ENCODE results near the gene SRGAP2C.
"Not testable (repeated sequence)": the region's sequence is repeated elsewhere in the genome, so short reads cannot be mapped to it uniquely, and the experiment has no call there.

The SRGAP2C gene

GRCh38 chr1:121332141-121332540 is 147.4 kb downstream of the SRGAP2C start:
- in situ Hi-C loops (cut with MboI; ENCODE audit: low sequenced_read_pairs), result not testable (repeated sequence)

DNA sequence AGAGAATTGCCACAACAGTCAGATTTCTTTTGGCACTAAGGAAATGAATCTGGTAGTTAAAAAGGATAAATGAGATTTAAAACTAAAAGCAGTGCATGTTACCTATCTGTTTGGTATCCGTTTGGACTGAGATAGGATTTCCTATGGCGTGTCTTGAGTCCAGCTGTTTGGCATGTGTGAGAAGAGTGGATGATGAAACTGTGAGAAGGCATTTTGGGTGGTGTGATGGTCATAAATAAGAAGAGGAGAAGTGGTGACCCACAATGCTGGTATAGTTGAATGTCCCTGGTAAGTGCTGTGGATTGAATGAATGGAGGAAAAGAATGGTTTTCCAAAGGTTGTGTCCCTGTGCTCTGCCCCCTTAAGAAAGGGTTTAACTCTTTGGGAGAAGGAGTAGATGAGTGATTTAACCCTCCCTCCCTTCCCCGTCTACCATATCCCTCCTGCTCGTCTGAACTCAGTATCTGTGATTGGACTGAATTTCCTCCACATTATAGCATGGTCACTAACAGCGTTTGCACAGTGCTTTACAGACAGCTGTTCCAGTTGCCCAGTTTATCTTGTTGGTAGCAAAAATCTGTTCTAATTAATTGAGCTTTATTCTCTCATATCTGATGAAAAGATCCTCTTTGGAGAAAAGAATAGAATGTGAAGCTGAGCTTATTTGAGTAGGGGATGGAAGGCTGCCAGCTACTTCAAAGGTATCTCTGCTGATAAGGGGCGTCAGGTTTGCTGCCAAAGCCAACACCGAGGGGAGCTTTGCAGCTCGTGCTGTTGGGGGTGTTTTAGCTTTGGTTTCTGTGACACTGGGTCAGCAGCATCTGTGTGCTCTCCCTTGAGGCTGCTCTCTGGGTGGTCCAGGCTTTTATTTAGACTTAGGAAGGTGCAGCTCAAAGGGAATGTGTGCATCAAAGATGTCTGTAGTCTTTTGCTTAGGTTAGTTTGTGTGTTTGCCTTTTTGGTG is 148.1 kb downstream of the SRGAP2C start:
- in situ Hi-C loops (cut with MboI; ENCODE audit: low sequenced_read_pairs), result not testable (repeated sequence)

GRCh38 chr1:121337958-121338357 is 153.2 kb downstream of the SRGAP2C start:
- in situ Hi-C loops (cut with MboI; ENCODE audit: low sequenced_read_pairs), result not testable (repeated sequence)

DNA sequence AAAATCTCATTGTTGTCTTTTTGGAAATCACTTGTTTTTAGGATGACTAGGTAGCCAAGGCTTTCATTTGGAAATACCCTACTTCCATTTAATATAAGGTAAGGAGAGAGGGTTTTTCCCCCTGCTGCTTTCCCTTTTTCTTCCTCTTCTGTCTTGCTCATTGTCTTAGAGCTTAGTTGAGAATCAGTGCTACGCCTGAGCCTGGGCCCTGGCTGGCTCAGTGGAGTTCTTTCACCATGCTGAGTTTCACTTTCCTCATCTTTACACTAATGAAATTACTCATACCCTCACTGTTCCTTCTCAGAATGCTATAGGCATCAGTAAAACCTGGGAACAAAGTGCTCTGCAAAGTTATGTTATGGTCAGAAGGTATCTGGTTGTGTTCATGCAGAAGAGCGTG is 154.8 kb downstream of the SRGAP2C start:
- in situ Hi-C loops (cut with MboI; ENCODE audit: low sequenced_read_pairs), result not testable (repeated sequence)

DNA sequence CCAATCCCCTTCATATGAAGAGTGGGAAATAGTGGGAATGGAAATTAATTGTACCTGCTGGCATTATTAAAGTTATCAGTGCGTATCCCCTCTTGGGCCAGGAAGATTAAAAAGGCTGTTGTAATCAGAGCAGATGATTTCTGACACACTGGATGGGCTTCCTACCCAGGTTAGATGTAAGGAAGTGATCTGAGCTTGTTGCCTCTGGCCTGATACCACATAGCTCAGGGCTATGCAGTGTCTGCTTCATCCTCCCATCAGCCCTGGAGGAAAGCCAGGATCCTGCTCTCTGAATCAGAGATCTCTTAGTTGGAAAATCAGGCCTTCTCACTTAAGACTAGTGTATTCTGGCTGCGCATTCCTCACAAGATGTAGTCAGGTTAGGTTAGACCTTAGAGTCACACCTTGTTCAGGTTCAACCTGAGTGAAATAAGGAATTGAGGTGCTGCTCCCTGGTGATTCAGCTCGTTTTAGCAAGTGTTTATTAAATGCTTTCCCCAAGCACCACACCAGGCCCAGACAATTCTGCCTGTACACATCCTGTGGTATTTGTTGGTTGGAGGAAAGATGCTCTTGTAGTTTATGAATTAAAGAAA is 158.6 kb downstream of the SRGAP2C start:
- in situ Hi-C loops (cut with MboI; ENCODE audit: low sequenced_read_pairs), result not testable (repeated sequence)

GRCh38 chr1:121344355-121344754 is 159.6 kb downstream of the SRGAP2C start:
- in situ Hi-C loops (cut with MboI; ENCODE audit: low sequenced_read_pairs), result not testable (repeated sequence)

DNA sequence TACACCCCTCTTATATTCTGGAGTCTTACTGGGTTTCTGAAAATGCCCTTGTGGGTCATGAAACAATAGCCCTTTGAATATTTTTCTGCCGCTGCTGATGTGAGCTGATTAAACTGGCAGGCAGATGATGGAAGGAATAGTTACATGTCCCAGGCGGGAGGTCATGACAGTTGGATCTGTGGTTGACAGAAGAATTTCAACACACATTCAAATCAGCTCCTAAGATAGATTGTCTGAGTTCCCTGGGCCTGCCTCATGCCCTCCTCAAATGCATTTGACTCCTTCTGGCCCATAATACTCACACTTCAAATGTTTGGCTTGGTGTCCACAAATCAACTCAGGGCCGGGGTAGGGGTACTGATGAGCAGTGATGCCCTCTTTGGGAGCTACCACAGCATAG is 161.9 kb downstream of the SRGAP2C start:
- in situ Hi-C loops (cut with MboI; ENCODE audit: low sequenced_read_pairs), result not testable (repeated sequence)

GRCh38 chr1:121347476-121347875 is 162.7 kb downstream of the SRGAP2C start:
- in situ Hi-C loops (cut with MboI; ENCODE audit: low sequenced_read_pairs), result not testable (repeated sequence)

- in situ Hi-C loops (cut with MboI; ENCODE audit: low sequenced_read_pairs), result not testable (repeated sequence)
Measured at GRCh38 chr1:121348115-121348514, 163.3 kb downstream of the SRGAP2C start.

DNA sequence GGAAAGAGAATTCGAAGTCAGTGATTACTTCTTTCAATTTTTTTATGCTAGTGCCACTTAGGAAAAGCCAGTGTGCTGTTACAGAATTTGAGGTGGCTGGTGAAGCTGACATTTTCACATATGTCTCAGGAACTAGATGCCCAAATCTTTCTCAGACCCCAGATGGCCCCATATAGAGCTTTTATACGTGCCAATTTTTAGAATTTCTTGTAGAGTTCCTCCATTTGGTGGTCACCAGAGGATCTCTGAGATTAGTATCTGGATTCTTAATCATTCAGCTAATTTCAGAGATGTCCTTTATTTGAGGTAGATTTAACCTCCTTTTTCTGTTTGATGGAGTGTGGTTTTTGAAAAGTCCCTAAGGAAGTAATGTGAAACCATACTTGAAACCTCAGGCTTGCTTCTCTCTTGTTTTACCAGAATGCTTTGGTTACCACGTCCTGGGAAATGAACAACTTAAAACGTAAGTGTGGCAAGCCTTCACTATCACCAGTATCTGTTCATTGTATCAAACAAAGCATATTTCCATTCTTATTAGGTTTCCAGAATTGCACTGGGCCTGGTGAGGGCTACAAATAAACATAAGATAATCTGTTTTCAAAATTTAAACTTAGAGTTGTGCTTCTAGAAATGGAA is 164.7 kb downstream of the SRGAP2C start:
- in situ Hi-C loops (cut with MboI; ENCODE audit: low sequenced_read_pairs), result not testable (repeated sequence)

GRCh38 chr1:121355711-121356420 is 171.1 kb downstream of the SRGAP2C start:
- in situ Hi-C loops (cut with MboI; ENCODE audit: low sequenced_read_pairs), result not testable (repeated sequence)

DNA sequence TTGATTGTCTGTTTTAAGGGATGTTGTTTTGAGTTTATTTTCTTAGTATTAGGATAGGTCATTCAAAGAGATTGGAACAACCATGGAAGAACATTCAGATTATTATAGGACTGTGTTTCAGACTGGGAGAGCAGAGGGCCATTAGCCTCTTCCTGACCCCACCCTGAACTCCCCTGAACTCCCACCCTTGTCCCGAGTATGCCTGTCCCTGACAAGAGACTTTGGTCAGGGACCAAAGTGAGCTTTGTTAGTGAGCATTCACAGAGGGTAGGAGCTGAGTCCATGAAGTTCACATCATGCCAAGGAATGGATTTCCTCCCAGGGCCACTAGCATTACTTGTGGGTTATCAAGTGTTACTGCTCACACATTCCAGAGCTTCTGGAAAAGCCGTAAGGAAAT is 172.0 kb downstream of the SRGAP2C start:
- in situ Hi-C loops (cut with MboI; ENCODE audit: low sequenced_read_pairs), result not testable (repeated sequence)

GRCh38 chr1:121360531-121360930 is 175.8 kb downstream of the SRGAP2C start:
- in situ Hi-C loops (cut with MboI; ENCODE audit: low sequenced_read_pairs), result not testable (repeated sequence)

DNA sequence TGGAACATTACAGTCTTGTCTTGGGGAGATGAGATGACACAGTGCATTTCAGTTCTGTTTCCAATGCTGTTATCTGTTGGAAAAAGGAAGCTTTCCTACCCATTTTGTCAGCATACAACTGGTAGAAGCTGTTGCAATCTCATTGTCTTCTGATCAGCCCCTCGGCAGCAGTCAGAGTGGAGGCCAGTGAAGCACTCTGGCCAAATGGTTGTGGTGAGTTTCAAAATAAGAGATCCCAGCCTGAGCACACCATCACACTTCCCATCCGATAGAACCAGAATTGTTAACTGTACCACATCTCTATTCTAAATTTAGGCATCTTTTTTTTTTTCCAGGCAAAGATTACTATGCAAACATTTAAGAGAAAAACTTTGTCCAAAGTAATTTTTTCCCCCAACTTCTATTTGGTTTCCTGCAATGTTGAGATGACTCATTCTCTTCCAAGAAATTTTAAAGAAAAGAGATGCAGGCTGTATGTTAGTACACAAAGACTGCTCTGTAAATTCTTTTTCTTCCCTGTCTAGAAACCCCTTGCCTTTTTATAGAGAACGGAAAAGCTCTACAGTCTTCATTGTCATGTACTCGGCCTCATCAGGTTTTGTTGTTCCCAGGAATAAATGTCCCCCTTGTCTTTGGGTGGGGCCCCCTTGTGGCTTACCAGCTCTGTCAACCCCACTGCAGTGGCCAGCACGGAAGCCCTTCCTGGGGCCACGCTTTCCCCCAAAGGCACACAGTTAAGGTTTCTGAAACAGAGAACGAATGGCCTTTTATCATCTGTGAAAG is 176.9 kb downstream of the SRGAP2C start:
- in situ Hi-C loops (cut with MboI; ENCODE audit: low sequenced_read_pairs), result not testable (repeated sequence)

- in situ Hi-C loops (cut with MboI; ENCODE audit: low sequenced_read_pairs), result not testable (repeated sequence)
Measured at GRCh38 chr1:121362234-121362883, 177.6 kb downstream of the SRGAP2C start.

- in situ Hi-C loops (cut with MboI; ENCODE audit: low sequenced_read_pairs), result not testable (repeated sequence)
Measured at GRCh38 chr1:121365316-121365715, 180.5 kb downstream of the SRGAP2C start.

DNA sequence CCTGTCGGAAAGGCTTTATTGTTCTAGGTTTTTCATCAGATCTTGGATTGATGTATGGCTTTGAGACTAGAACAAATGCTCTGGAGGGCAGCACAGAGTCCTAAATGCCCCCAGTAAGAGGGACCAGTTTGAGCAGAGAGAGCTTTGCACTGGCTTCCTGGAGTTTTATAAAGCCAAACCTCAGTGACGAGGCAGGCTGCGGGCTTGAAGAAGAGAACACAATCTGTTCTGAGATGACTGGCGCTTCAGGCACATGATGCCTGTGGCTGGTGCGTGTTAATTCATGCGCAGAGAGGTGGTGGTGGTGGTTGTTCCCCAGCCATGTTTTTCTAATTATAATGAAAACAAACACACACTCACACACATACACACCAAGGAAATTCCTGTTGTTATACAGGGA is 180.9 kb downstream of the SRGAP2C start:
- in situ Hi-C loops (cut with MboI; ENCODE audit: low sequenced_read_pairs), result not testable (repeated sequence)

- in situ Hi-C loops (cut with MboI; ENCODE audit: low sequenced_read_pairs), result not testable (repeated sequence)
Measured at GRCh38 chr1:121366171-121366570, 181.4 kb downstream of the SRGAP2C start.

DNA sequence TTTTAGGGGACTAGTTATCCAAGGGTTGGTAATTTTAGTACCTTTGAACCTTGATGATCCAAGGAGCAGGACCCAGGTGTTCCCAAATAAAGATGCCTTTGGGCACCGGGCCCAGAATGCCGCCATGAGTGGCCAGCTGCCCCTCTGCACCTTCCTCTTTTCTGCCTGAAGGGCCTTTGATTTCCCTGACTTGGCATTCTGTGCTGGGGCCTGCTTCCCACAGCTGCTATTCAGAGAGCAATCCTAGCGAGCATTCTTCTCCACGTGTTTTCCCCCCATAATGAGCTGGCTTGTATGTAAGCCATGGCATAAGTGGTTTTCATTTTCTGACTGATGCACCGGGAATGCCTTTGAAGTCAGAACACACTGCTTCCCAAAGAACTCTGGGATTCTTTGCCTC is 184.1 kb downstream of the SRGAP2C start:
- in situ Hi-C loops (cut with MboI; ENCODE audit: low sequenced_read_pairs), result not testable (repeated sequence)

- in situ Hi-C loops (cut with MboI; ENCODE audit: low sequenced_read_pairs), result not testable (repeated sequence)
Measured at GRCh38 chr1:121369959-121370358, 185.2 kb downstream of the SRGAP2C start.
